Left kidney (tissue), 2 donors: ENCODE measurements around the gene ASPHD1. TPM values are rescaled to one million over a fixed set of nuclear protein-coding genes. Genes with fewer than 3 reads are reported as not detected.
"Not testable (repeated sequence)": the region's sequence is repeated elsewhere in the genome, so short reads cannot be mapped to it uniquely, and the experiment has no call there.

Experiments
- DNase-seq: peaks from one replicate; pipeline ENCODE4 v3.0.0-alpha.2; 2013
- polyA plus RNA-seq: library from polyadenylated mRNA; unstranded; fragments of 120-200 nt; gene quantifications from one replicate; pipeline ENCODE4 v1.2.1, GENCODE V29; 2013; ENCODE audit not compliant: insufficient read length

The ASPHD1 gene
- polyA plus RNA-seq, 1 donor, result 0.86 TPM

GRCh38 chr16:29876594-29877249 is 23.6 kb upstream of the ASPHD1 start:
- DNase-seq, result no peak

GRCh38 chr16:29877266-29877961 is 22.9 kb upstream of the ASPHD1 start:
- DNase-seq, result no peak

- DNase-seq, result no peak
Observed at GRCh38 chr16:29878172-29878571, 22.1 kb upstream of the ASPHD1 start.

- DNase-seq, result no peak
Observed at GRCh38 chr16:29881050-29881449, 19.2 kb upstream of the ASPHD1 start.

GRCh38 chr16:29883987-29884386 is 16.3 kb upstream of the ASPHD1 start:
- no peak for DNase-seq

GRCh38 chr16:29889372-29889771 is 10.9 kb upstream of the ASPHD1 start:
- not testable (repeated sequence) for DNase-seq

- no peak for DNase-seq
Observed at GRCh38 chr16:29891525-29892457, 8.5 kb upstream of the ASPHD1 start.

- no peak for DNase-seq
Observed at GRCh38 chr16:29892458-29892813, 7.9 kb upstream of the ASPHD1 start.

- DNase-seq, result no peak
Observed at GRCh38 chr16:29893553-29893952, 6.7 kb upstream of the ASPHD1 start.

GRCh38 chr16:29894352-29894751 is 5.9 kb upstream of the ASPHD1 start:
- DNase-seq, result no peak

- no peak for DNase-seq
Observed at GRCh38 chr16:29896841-29897240, 3.4 kb upstream of the ASPHD1 start.

GRCh38 chr16:29897333-29897732 is 3.0 kb upstream of the ASPHD1 start:
- DNase-seq, result no peak

GRCh38 chr16:29898135-29898803 is 2.0 kb upstream of the ASPHD1 start:
- DNase-seq, result no peak

GRCh38 chr16:29898804-29899515 is 1.3 kb upstream of the ASPHD1 start:
- DNase-seq, result no peak

GRCh38 chr16:29899516-29900101 is 679 bp upstream of the ASPHD1 start, which contains the start of gene SEZ6L2:
Gene SEZ6L2 (minus strand): TSS chr16:29899550. CDS start chr16:29899019, 531 bp downstream.
- DNase-seq, result peak; percentile 72

- no peak for DNase-seq
Observed at GRCh38 chr16:29900888-29901606, 759 bp downstream of the ASPHD1 start.

GRCh38 chr16:29901607-29901945 is 1.3 kb downstream of the ASPHD1 start:
- DNase-seq, result no peak

- no peak for DNase-seq
Observed at GRCh38 chr16:29903590-29903989, 3.3 kb downstream of the ASPHD1 start.

- DNase-seq, result no peak
Observed at GRCh38 chr16:29904947-29905346, 4.7 kb downstream of the ASPHD1 start.

GRCh38 chr16:29905668-29906067 is 5.4 kb downstream of the ASPHD1 start:
- no peak for DNase-seq
